Measurements from ENCODE around the gene LPGAT1.

DNA sequence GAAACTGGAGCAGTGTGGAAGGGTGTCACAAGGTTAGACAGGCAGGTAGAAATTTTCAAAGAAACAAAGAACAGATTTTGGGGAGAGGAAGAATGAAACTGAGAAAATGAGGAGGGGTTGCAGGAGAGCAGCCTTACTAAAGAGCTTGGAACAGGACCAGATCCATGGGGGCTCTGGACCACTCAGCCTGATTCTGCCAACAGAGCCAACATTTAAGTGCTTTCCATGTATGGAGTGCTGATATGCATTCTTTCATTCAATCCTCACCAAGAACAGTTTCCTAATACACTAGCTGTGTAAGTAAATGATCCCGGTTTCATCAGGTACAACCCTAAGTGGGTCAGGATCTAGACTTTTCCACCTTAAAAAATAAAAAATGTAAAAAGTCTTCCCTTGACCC is 16.2 kb downstream of the LPGAT1 start:
- TF ChIP-seq, protein P1, sequence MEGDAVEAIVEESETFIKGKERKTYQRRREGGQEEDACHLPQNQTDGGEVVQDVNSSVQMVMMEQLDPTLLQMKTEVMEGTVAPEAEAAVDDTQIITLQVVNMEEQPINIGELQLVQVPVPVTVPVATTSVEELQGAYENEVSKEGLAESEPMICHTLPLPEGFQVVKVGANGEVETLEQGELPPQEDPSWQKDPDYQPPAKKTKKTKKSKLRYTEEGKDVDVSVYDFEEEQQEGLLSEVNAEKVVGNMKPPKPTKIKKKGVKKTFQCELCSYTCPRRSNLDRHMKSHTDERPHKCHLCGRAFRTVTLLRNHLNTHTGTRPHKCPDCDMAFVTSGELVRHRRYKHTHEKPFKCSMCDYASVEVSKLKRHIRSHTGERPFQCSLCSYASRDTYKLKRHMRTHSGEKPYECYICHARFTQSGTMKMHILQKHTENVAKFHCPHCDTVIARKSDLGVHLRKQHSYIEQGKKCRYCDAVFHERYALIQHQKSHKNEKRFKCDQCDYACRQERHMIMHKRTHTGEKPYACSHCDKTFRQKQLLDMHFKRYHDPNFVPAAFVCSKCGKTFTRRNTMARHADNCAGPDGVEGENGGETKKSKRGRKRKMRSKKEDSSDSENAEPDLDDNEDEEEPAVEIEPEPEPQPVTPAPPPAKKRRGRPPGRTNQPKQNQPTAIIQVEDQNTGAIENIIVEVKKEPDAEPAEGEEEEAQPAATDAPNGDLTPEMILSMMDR (IDR thresholded peaks at IDR 0.05), result no peak
- TF ChIP-seq POLR2A (IDR thresholded peaks at IDR 0.05), result no peak
- TF ChIP-seq POLR2AphosphoS5 (IDR thresholded peaks at IDR 0.05), result no peak
- TF ChIP-seq EP300 (IDR thresholded peaks at IDR 0.05), result no peak
